HepG2 (cell line): ENCODE results near the gene TNFSF10. TPM values are rescaled to one million over a fixed set of nuclear protein-coding genes. Genes with fewer than 3 reads are reported as not detected.
A peak's percentile ranks its signal among the peaks of the same experiment; 100 is the strongest.

Experiments
- DR1 ChIP-seq: sonication (generic); formaldehyde crosslinking; IDR thresholded peaks from 2 replicates; pipeline ENCODE4 v1.8.0; 2021; ENCODE audit warnings: mild to moderate bottlenecking, missing genetic modification reagents, inconsistent platforms
- ETS1 ChIP-seq: sonication (generic); formaldehyde crosslinking; IDR thresholded peaks from 2 replicates; pipeline ENCODE4 v1.4.0; 2020; ENCODE audit warnings: missing genetic modification reagents
- FOXA3 ChIP-seq: IDR thresholded peaks from 2 replicates; pipeline ENCODE4 v1.6.1; 2016; ENCODE audit warnings: missing genetic modification reagents, missing compliant biosample characterization
- HNRNPK ChIP-seq: fragments of 200-400 bp; formaldehyde crosslinking; IDR thresholded peaks from 2 replicates; pipeline ENCODE4 v1.6.1; 2018; ENCODE audit warnings: low read length, low read depth, moderate library complexity, mild to moderate bottlenecking; ENCODE audit not compliant: poor library complexity, severe bottlenecking
- JUND ChIP-seq: sonication (generic); formaldehyde crosslinking; IDR thresholded peaks from 2 replicates; pipeline ENCODE4 v1.8.0; 2022; ENCODE audit warnings: mild to moderate bottlenecking, missing genetic modification reagents
- KDM5B ChIP-seq: sonication (generic); formaldehyde crosslinking; IDR thresholded peaks from 2 replicates; pipeline ENCODE4 v1.4.0; 2020; ENCODE audit warnings: missing genetic modification reagents, mild to moderate bottlenecking, borderline replicate concordance
- MAFF ChIP-seq: IDR thresholded peaks from 2 replicates; pipeline ENCODE4 v1.6.1; 2011; ENCODE audit warnings: low read depth, low read length, improper control_type of control experiment
- MTF2 ChIP-seq: sonication (generic); formaldehyde crosslinking; IDR thresholded peaks from 2 replicates; pipeline ENCODE4 v1.5.0; 2020; ENCODE audit warnings: missing genetic modification reagents, borderline replicate concordance
- MXD3 ChIP-seq: IDR thresholded peaks from 2 replicates; pipeline ENCODE4 v1.6.1; 2016; ENCODE audit warnings: mild to moderate bottlenecking, missing biosample characterization, missing genetic modification reagents
- PHF5A ChIP-seq: IDR thresholded peaks from one replicate; pipeline ENCODE4 v1.6.1; 2018; ENCODE audit warnings: low read depth, missing genetic modification reagents; ENCODE audit not compliant: unreplicated experiment
- TFDP2 ChIP-seq: sonication (generic); formaldehyde crosslinking; IDR thresholded peaks from 2 replicates; pipeline ENCODE4 v1.4.0; 2020; ENCODE audit warnings: missing genetic modification reagents
- THAP7 ChIP-seq: sonication (generic); formaldehyde crosslinking; IDR thresholded peaks from 2 replicates; pipeline ENCODE4 v1.8.1; 2023; ENCODE audit warnings: mild to moderate bottlenecking, missing genetic modification reagents
- UBTF ChIP-seq: sonication (generic); formaldehyde crosslinking; IDR thresholded peaks from 2 replicates; pipeline ENCODE4 v1.4.0; 2020; ENCODE audit warnings: mild to moderate bottlenecking, missing genetic modification reagents
- ZFP91 ChIP-seq: sonication (generic); formaldehyde crosslinking; IDR thresholded peaks from 2 replicates; pipeline ENCODE4 v1.9.0; 2022; ENCODE audit warnings: missing genetic modification reagents, mild to moderate bottlenecking, borderline replicate concordance
- ZNF20 ChIP-seq: sonication (generic); formaldehyde crosslinking; IDR thresholded peaks from 2 replicates; pipeline ENCODE4 v1.4.0; 2020; ENCODE audit warnings: mild to moderate bottlenecking, moderate library complexity, missing genetic modification reagents
- ZNF24 ChIP-seq: fragments of 450-650 bp; IDR thresholded peaks from 2 replicates; pipeline ENCODE4 v1.6.1; 2017; ENCODE audit warnings: antibody characterized with exemption, mild to moderate bottlenecking
- ZNF510 ChIP-seq: sonication (generic); formaldehyde crosslinking; IDR thresholded peaks from 2 replicates; pipeline ENCODE4 v1.4.0; 2020; ENCODE audit warnings: low read depth, mild to moderate bottlenecking, missing genetic modification reagents
- ZNF576 ChIP-seq: sonication (generic); formaldehyde crosslinking; IDR thresholded peaks from 2 replicates; pipeline ENCODE4 v1.4.0; 2020; ENCODE audit warnings: mild to moderate bottlenecking, missing genetic modification reagents
- ZNF740 ChIP-seq: sonication (generic); formaldehyde crosslinking; IDR thresholded peaks from 2 replicates; pipeline ENCODE4 v1.4.0; 2020; ENCODE audit warnings: missing genetic modification reagents
- polyA plus RNA-seq, 8 experiments: library from polyadenylated mRNA; depleted of rRNA in 3 of 8; stranded (reverse) in 7 of 8; unstranded in 1 of 8; fragments of >200 nt; fragmentation: Illumina TruSeq in 4 of 8; extraction: Trizol in 4 of 8; gene quantifications; 2 replicates each; pipeline versions ENCODE4 v1.2.1 to v1.2.3, GENCODE V29; 2011 to 2016; ENCODE audit warnings: low read depth in 4 of 8, missing spikeins in 1 of 8, mixed read lengths in 1 of 8; ENCODE audit not compliant: insufficient read depth in 1 of 8
- total RNA-seq, 5 experiments: library from RNA; depleted of rRNA; stranded (reverse); fragments of >200 nt; fragmentation: Illumina TruSeq; extraction: Trizol; gene quantifications; 2 replicates each; pipeline ENCODE4 v1.2.3, GENCODE V29; 2016; ENCODE audit warnings: low read depth in 1 of 5

TNFSF10 gene
- total and polyA plus RNA-seq, 2 of the 13 experiments (the other 11 are each of a cell fraction or from before 2014, with no cell fraction given): 8.4 to 9.9 TPM

GRCh38 chr3:172522871-172523818 lies at the start of gene TNFSF10 (continued):
- TF ChIP-seq THAP7 (CRISPR knock-in tag) (no peak), MXD3 (CRISPR knock-in tag) (no peak), DR1 (CRISPR knock-in tag) (no peak), MTF2 (CRISPR knock-in tag) (no peak), ZNF24 (no peak), ZNF740 (CRISPR knock-in tag) (no peak), HNRNPK (no peak), FOXA3 (CRISPR knock-in tag) (no peak; the same call in 1 of the 2 replicates), PHF5A (CRISPR knock-in tag) (no peak), ZNF20 (no peak), ETS1 (CRISPR knock-in tag) (no peak), TFDP2 (CRISPR knock-in tag) (peak; percentile 20; the same call in 1 of the 2 replicates), MAFF (no peak), JUND (CRISPR knock-in tag) (no peak), ZNF510 (no peak), UBTF (CRISPR knock-in tag) (0 out of 2 replicates have a peak, but pooled peaks have one; percentile 31), ZNF576 (CRISPR knock-in tag) (no peak), ZFP91 (no peak), KDM5B (CRISPR knock-in tag) (peak; percentile 52; the same call in 1 of the 2 replicates)
